HepG2 (cell line): ENCODE data around the gene NKAIN2. TPM values are rescaled to one million over a fixed set of nuclear protein-coding genes. Genes with fewer than 3 reads are reported as not detected.

Experiments used
- ATAC-seq: fragments of 200-7000 bp; cut with Tn5 transposase; 3 replicates; pipeline ENCODE4 v1.9.1; 2020; ENCODE audit warnings: mild to moderate bottlenecking, moderate library complexity
- BruUV-seq: library from RNA; stranded (reverse); fragments of 400-500 nt; replicated peaks from 2 replicates; lab custom pipeline; 2021; lab: Mats Ljungman, UMichigan
- CTCF ChIA-PET: fragments of 300-600 bp; formaldehyde crosslinking; extraction: SDS; loops from one replicate; lab custom pipeline; 2021; ENCODE audit warnings: low total read pairs, inconsistent platforms, low intra/inter-chr PET ratio; lab: Yijun Ruan, JAX
- POLR2A ChIA-PET: fragments of 350-600 bp; sonication (Branson Sonifier 250); formaldehyde crosslinking; loops from one replicate; lab custom pipeline; 2020; ENCODE audit warnings: antibody characterized with exemption, inconsistent platforms; lab: Yijun Ruan, JAX
- DNase-seq: peaks from one replicate; pipeline ENCODE4 v3.0.0-alpha.2; 2015; ENCODE audit warnings: low spot score
- FAIRE-seq: peaks from 3 replicates; lab custom pipeline; 2011; peaks lifted over from hg19 to GRCh38; lab: Jason Lieb, UNC
- H2AFZ ChIP-seq: one replicate; pipeline ENCODE4 v1.6.1; 2011; ENCODE audit warnings: low read length, inconsistent platforms
- H3K27ac ChIP-seq: fragments of 300-600 bp; 3 replicates; pipeline ENCODE4 v1.8.0; 2011; ENCODE audit warnings: mixed run types, mild to moderate bottlenecking, mixed read lengths, low read length, inconsistent platforms; ENCODE audit not compliant: insufficient read depth; ENCODE audit errors: extremely low read length
- H3K27me3 ChIP-seq, 2 experiments: fragments of 200-600 bp in 1 of 2; 2 replicates in 1 of 2; 3 replicates in 1 of 2; pipeline versions ENCODE4 v1.6.0 to v1.8.0; 2011; ENCODE audit warnings: low read length in 2 of 2, mild to moderate bottlenecking in 2 of 2, moderate library complexity in 2 of 2, inconsistent platforms in 1 of 2; ENCODE audit not compliant: insufficient read depth in 2 of 2, control insufficient read depth in 1 of 2
- H3K36me3 ChIP-seq, 2 experiments: fragments of 200-600 bp in 1 of 2; replicated peaks in 1 of 2; 2 replicates in 1 of 2; 3 replicates in 1 of 2; pipeline versions ENCODE4 v1.5.1 to v1.8.0; 2011; ENCODE audit warnings: low read length in 2 of 2, inconsistent platforms in 1 of 2; ENCODE audit not compliant: insufficient read depth in 2 of 2, control insufficient read depth in 1 of 2
- H3K4me1 ChIP-seq: 2 replicates; pipeline ENCODE4 v1.5.1; 2012; ENCODE audit warnings: low read length, inconsistent platforms; ENCODE audit not compliant: insufficient read depth
- H3K4me2 ChIP-seq: 2 replicates; pipeline ENCODE4 v1.6.0; 2011; ENCODE audit warnings: low read depth, low read length, inconsistent platforms
- H3K4me3 ChIP-seq, 3 experiments: fragments of 200-600 bp in 1 of 3; sonication (generic), shearing (Covaris generic) in 1 of 3; replicated peaks in 1 of 3; 2 replicates each; pipeline ENCODE4 v1.5.1; 2011 to 2016; ENCODE audit warnings: low read length in 3 of 3, inconsistent platforms in 2 of 3, low read depth in 2 of 3, mild to moderate bottlenecking in 2 of 3, control low read depth in 1 of 3, mixed read lengths in 1 of 3; ENCODE audit not compliant: insufficient read depth in 1 of 3
- H3K79me2 ChIP-seq: one replicate; pipeline ENCODE4 v1.6.1; 2011; ENCODE audit warnings: low read length, inconsistent platforms; ENCODE audit not compliant: insufficient read depth
- H3K9ac ChIP-seq: 2 replicates; pipeline ENCODE4 v1.6.0; 2011; ENCODE audit warnings: mild to moderate bottlenecking, low read depth, low read length, inconsistent platforms; ENCODE audit not compliant: insufficient read depth
- H3K9me3 ChIP-seq: 2 replicates; pipeline ENCODE4 v1.5.1; 2012; ENCODE audit warnings: mild to moderate bottlenecking, low read length
- H4K20me1 ChIP-seq: 2 replicates; pipeline ENCODE4 v1.6.0; 2011; ENCODE audit warnings: inconsistent platforms, mild to moderate bottlenecking, low read length, moderate library complexity; ENCODE audit not compliant: insufficient read depth
- ELF1 ChIP-seq: sonication (generic); formaldehyde crosslinking; IDR thresholded peaks from 2 replicates; pipeline ENCODE4 v1.4.0; 2020; ENCODE audit warnings: missing genetic modification reagents
- EP300 ChIP-seq, 3 experiments: sonication (generic) in 1 of 3; formaldehyde crosslinking in 1 of 3; IDR thresholded peaks; 2 replicates each; pipeline versions ENCODE4 v1.5.1 to v1.6.1; 2011 to 2020; ENCODE audit warnings: low read depth in 2 of 3, low read length in 2 of 3, borderline replicate concordance in 1 of 3, improper control_type of control experiment in 1 of 3, mild to moderate bottlenecking in 1 of 3, missing genetic modification reagents in 1 of 3, moderate library complexity in 1 of 3
- FOXO1 ChIP-seq: sonication (generic); formaldehyde crosslinking; IDR thresholded peaks from 2 replicates; pipeline ENCODE4 v1.4.0; 2020; ENCODE audit warnings: missing genetic modification reagents
- HDAC1 ChIP-seq: sonication (generic); formaldehyde crosslinking; IDR thresholded peaks from 2 replicates; pipeline ENCODE4 v1.5.1; 2020; ENCODE audit warnings: mild to moderate bottlenecking, missing genetic modification reagents
- PBX3 ChIP-seq: sonication (generic); formaldehyde crosslinking; IDR thresholded peaks from 2 replicates; pipeline ENCODE4 v1.8.1; 2023; ENCODE audit warnings: missing genetic modification reagents, inconsistent platforms, borderline replicate concordance
- POLR2AphosphoS5 ChIP-seq: IDR thresholded peaks from 2 replicates; pipeline ENCODE4 v1.6.1; 2012; ENCODE audit warnings: low read depth, low read length
- RARG ChIP-seq: sonication (generic); formaldehyde crosslinking; IDR thresholded peaks from 2 replicates; pipeline ENCODE4 v1.4.0; 2020; ENCODE audit warnings: low read depth, mild to moderate bottlenecking, missing genetic modification reagents
- REST ChIP-seq, 2 experiments: IDR thresholded peaks; 2 replicates each; pipeline ENCODE4 v1.6.1; 2011 to 2012; ENCODE audit warnings: low read length in 2 of 2, borderline replicate concordance in 1 of 2, low read depth in 1 of 2, mild to moderate bottlenecking in 1 of 2, moderate library complexity in 1 of 2
- WGBS: methylation state at CpG from one replicate; pipeline ENCODE4 v1.1.6; 2017; ENCODE audit warnings: low lambda C conversion rate; 5-methylcytosine and 5-hydroxymethylcytosine counted together
- in situ Hi-C: cut with HindIII; loops from 2 replicates; pipeline ENCODE4 v1.10.0; 2017; ENCODE audit warnings: low pct_unique_long_range_greater_than_20kb; ENCODE audit not compliant: extremely low pct_ligation_motif_present
- intact Hi-C: fragments of 100-400 bp; cut with micrococcal nuclease; formaldehyde crosslinking; loops from one replicate; pipeline ENCODE4 v1.10.0; 2022; ENCODE audit not compliant: unreplicated experiment
- polyA plus RNA-seq, 8 experiments: library from polyadenylated mRNA; depleted of rRNA in 3 of 8; stranded (reverse) in 7 of 8; unstranded in 1 of 8; fragments of >200 nt; fragmentation: Illumina TruSeq in 4 of 8; extraction: Trizol in 4 of 8; gene quantifications; 2 replicates each; pipeline versions ENCODE4 v1.2.1 to v1.2.3, GENCODE V29; 2011 to 2016; ENCODE audit warnings: low read depth in 4 of 8, missing spikeins in 1 of 8, mixed read lengths in 1 of 8; ENCODE audit not compliant: insufficient read depth in 1 of 8
- total RNA-seq, 5 experiments: library from RNA; depleted of rRNA; stranded (reverse); fragments of >200 nt; fragmentation: Illumina TruSeq; extraction: Trizol; gene quantifications; 2 replicates each; pipeline ENCODE4 v1.2.3, GENCODE V29; 2016; ENCODE audit warnings: low read depth in 1 of 5

Gene NKAIN2
- total and polyA plus RNA-seq, 2 of the 13 experiments (the other 11 are each of a cell fraction or from before 2014, with no cell fraction given): not detected

DNA sequence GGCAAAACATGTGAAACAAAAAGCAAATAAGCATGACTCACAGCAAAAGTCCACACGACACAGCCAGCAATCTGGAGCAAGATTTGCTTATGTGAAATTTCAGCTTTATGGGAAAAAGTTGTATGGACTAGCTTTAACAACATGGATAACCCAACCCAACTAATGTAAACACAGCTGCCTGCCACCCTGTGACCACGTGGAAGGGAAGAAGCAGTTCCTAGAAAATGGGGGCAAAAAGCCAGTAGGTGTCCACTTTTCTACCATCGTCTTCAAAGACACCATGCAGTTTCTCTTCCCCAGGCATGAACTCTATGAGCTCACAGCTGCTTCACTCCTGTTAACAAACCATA lies 733.2 kb downstream of the NKAIN2 start:
- Histone ChIP-seq H3K4me1 (no peaks in the 10 kb centered on the region), H3K36me3 (no peaks in the 10 kb centered on the region), H4K20me1 (no peaks in the 10 kb centered on the region), H3K4me2 (no peak overlapping the region), H3K27ac (no peak overlapping the region), H2AFZ (no peak overlapping the region), H3K9ac (no peak overlapping the region), H3K4me3 (no peak overlapping the region), H3K9me3 (no peaks in the 10 kb centered on the region), H3K27me3 (no peaks in the 10 kb centered on the region), H3K79me2 (no peaks in the 10 kb centered on the region)
- FAIRE-seq (no peak), DNase-seq (no peak), ATAC-seq (no peak)
- no peak for TF ChIP-seq ELF1 (CRISPR knock-in tag)
- TF ChIP-seq POLR2AphosphoS5: no peak
- no peak for TF ChIP-seq PBX3 (CRISPR knock-in tag)
- TF ChIP-seq REST (IDR thresholded peaks at IDR 0.05; ENCODE audit: borderline replicate concordance in 1 of 2, low read depth in 1 of 2, low read length in 2 of 2): no peak
- TF ChIP-seq RARG: no peak
- TF ChIP-seq EP300 (IDR thresholded peaks at IDR 0.05; ENCODE audit: low read depth in 2 of 2, low read length in 2 of 2): no peak
- no peak for TF ChIP-seq EP300 (CRISPR knock-in tag; IDR thresholded peaks at IDR 0.05; ENCODE audit: borderline replicate concordance)
- TF ChIP-seq HDAC1: no peak
- TF ChIP-seq FOXO1 (CRISPR knock-in tag): no peak
- ChIA-PET POLR2A (no interaction called here), CTCF (no interaction called here)
- in situ Hi-C loops: no loop called here
- no TSS peak for BruUV-seq
- 7% methylated on average over 3 of the region's 3 CpGs for WGBS
- intact Hi-C loops: no loop called here
